HG02759 (cell line): ENCODE results near the gene RPS6KL1.
A peak's percentile ranks its signal among the peaks of the same experiment; 100 is the strongest.

Source experiments
- ATAC-seq: cut with Tn5 transposase; IDR thresholded peaks from one replicate; pipeline ENCODE4 v1.9.1; 2021; ENCODE audit warnings: mild to moderate bottlenecking, moderate library complexity; ENCODE audit not compliant: unreplicated experiment

The RPS6KL1 gene

DNA sequence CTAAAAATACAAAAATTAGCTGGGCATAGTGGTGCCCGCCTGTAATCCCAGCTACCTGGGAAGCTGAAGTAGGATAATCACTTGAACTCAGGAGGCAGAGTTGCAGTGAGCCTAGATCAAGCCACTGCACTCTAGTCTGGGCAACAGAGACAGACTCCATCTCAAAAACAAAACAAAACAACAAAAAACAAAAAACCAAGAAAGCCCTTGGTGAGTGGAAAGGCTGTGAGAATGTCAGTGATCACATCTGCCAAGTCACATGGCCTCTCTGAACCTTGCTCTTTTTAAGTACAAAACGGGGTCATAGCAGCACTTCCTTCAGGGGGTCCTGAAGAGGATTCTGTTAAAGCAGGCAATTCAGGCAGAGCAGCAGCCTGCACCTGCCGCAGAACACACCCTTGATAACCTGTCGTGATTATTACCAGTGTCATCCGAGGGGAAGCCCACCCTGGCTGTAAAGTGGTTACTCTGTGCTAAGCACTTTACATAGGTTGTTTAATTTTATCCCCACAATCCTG, 9.6 kb downstream of the RPS6KL1 start:
- ATAC-seq: no peak

DNA sequence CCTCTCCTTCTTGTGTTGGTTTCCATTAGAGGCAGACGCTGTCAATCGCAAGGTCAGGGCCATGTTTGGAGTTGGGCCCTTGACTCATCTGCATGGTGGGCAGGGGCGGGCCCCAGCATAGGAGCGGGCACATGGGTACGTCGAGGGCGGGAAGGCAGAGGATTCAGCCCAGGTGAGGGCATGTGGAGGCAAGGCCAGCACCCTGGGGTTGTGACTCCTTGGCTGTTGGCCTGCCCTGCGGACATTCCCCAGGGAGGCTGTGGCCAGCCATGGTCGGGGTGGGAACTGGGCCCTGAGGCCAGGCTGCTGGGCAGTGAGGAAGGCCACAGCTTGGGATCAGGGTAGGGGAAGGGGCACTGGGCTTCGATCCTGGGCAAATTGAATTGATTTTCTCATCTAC, 10.3 kb downstream of the RPS6KL1 start:
- ATAC-seq: no peak

DNA sequence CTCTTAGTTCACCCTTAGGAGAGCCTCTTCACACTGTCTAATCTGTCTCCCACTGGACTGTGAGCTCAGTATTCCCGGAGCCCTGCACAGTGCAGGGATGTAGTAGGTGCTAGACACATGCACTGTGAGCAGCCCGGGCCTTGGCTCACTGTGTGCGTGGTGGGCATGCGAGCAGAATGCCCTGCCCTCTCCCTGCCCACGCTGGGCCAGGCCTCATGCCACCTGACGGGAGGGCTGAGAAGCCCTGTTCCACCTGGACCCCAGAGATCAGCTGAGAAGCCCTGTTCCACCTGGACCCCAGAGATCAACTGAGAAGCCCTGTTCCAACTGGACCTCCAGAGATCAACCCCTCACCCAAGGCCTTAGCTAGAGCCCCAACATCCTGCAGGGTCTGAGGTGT, 10.9 kb downstream of the RPS6KL1 start:
- ATAC-seq: no peak

DNA sequence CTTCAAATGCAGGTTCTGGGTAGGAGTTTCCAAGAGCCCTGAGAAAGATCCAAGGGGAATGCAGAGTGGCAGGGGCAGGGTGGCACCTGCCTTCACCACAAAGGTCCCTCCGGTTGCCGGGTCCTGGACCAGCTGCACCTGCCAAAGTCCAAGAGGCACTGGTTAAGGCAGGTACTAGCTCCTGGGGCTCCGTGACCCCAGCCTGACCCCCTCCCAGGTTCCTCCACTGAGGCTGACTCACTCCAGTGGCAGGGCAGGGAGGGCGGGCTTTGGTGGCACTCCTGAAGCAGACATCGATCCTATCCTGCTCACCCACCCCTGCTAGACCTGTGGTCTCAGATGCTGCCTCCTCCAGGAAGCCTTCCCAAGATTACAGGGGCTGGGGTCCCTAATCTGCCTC, 11.4 kb downstream of the RPS6KL1 start:
- no peak for ATAC-seq

DNA sequence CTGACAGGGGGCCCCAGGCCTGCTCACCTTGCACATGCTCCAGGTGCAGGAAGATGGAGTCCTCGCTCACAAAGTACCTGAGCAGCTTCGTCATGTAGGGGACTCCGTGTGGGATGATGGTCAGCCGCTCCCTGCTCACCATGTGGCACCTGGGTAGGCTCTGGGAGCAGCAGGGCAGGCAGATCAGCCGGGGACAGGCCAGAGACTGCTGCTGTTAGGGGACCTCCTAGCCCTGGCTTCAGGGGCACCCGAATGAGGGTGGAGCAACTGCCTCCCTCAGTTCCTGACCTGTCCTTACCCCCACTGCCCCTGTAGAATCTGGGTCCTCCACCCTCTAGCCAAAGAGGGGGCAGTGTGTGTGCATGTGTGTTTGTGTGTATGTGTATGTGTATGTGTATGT, 11.8 kb downstream of the RPS6KL1 start:
- no peak for ATAC-seq

DNA sequence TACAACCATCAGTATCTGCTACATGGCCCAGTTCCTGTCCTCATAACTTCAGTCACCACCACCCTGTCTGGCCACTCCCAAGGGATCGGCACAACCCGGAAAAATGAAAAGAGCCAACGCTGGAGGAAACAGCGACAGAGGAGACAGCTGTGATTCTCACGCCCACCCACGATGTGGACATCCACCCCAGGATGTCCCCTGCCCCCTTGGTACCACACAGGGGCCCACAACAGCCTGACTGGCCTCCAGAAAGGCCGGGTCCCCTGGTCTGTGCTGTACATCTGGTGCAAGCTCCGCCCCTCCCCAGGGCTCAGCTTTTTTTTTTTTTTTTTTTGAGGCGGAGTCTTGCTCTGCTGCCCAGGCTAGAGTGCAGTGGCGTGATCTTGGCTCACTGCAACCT, 12.5 kb downstream of the RPS6KL1 start:
- no peak for ATAC-seq

DNA sequence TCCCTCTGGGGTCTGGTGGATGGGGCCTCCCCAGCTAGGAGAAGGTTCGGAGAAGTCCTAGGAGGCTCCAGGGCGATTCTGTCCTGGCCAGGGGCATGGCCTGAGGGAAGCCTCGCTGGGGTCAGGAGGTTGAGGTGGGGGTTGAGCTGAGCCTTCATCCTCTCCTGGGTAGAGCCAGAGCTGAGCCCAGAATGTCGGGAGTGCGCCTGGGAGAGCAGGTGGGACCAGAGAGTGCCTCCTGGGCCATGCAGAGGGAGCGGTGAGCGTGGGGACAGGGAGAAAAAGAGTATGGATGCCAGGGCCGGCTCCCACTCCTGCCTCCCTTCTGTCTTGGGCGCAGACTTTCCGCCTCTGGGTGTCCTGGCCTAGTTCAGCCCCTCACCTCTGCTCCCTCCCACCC, 13.1 kb downstream of the RPS6KL1 start:
- ATAC-seq: no peak

DNA sequence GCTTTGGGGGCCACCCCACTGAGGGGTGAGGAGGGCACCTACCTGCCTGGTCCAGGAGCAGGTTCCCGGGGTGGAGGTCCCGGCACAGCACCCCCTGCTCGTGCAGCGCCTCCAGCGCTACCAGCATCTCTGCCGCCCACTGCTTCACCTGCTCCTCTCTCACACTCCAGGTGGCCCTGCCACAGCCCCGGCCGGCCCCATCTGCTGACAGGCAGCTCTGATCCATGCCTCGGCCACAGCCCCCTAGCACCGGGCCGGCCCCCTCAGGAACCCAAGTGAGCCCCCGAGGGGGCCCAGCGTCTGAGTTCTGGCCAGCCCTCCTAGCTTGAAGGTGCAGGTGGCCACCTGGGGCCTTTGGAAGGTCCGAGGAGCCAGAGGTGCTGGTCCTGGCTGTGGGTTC, 13.6 kb downstream of the RPS6KL1 start:
- ATAC-seq: no peak

DNA sequence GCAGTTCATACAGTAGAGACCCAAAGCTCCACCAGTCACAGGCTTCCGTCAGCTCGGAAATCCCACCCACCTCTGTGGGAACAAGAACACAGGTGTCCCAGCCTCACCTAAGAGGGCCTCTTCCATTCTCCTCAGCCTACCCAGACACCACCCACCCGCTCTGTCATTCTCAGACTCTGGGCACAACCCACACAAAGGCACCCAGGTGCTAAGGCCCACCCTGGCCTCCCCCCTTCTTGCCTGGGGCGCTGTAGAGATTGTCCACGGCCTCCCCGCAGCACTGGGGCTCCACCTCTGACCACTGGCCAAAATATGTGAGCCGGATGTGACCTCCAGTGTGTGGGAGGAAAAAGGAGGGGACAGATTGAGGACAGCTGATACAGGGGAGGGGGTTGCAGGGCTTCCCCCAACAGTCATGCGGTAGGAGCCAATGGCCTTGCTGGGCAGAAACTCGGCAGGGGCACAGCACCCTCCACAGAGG, 14.2 kb downstream of the RPS6KL1 start:
- ATAC-seq: no peak

DNA sequence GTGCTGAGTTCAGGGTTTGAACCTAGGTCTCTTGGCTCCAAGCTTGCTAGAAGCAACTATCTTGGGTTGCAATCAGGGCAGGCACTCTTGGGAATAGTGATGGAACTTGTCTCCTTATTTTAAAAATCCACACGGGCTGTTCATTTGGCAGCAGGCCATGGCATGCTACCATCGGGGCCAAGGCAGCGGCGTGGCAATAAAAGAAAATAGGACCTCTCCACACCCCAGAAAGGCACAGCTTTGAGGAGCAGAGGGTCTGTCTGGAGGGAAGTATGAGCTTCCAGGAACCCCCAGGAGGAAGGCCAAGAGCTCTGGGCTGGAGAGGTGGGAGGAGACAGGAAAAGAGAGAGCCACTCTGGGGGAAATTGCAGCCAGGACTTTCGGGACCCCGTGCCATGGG, 15.3 kb downstream of the RPS6KL1 start:
- ATAC-seq: no peak

DNA sequence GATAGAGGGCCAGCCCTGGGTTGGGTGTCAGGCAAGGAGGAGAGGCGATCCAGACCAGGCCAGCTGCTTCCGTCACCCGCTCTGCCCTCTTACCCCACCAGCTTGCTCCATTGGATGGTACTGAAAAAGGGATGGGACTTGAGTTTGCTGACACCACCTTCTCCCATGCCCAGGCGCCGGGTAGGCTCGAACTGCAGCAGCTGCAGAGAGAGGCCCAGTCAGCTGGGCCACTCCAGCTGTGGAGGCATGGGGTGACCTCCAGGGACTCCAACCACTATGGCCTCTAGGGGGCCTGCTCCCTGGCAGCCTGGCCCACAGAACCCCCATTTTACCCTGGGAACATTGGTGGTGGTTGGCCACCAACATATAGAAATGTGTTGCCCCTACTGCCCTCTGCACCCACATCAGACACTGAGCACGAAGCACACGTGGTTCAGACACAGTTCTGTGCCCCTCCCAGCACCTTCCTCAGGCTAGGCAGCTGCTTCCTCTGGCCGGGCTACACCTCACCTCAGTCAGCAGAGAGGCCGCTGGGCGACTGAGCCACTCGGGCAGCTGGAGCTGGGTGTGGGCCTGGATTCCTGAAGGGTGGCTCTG, 16.0 kb downstream of the RPS6KL1 start:
- ATAC-seq: no peak

DNA sequence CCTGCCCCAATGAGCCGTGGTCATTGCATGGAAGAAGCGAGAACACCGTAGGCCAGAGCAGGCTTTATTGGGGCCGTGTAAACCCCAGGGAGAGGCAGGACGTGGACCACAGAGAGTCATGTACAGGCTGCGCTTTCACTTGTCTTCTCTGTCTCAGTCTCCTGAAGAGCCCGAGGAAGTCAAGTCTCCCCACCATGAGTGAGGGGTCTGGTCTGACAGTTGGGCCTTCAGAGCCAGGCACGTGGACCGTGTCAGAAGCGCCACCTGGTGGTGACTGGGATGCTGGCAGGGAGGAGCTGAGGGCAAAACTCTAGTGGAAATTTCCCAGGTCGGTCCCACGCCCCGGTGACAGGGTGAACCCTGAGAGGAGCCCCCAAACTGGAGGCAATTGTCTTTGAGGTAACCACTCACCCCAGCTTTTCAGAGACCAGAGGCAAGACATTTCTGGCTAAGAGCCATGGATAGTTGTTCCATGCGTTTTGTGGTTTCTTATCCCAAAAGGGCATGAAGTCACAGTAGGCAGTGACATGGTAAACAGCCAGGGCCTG, 17.4 kb downstream of the RPS6KL1 start:
- ATAC-seq: no peak

DNA sequence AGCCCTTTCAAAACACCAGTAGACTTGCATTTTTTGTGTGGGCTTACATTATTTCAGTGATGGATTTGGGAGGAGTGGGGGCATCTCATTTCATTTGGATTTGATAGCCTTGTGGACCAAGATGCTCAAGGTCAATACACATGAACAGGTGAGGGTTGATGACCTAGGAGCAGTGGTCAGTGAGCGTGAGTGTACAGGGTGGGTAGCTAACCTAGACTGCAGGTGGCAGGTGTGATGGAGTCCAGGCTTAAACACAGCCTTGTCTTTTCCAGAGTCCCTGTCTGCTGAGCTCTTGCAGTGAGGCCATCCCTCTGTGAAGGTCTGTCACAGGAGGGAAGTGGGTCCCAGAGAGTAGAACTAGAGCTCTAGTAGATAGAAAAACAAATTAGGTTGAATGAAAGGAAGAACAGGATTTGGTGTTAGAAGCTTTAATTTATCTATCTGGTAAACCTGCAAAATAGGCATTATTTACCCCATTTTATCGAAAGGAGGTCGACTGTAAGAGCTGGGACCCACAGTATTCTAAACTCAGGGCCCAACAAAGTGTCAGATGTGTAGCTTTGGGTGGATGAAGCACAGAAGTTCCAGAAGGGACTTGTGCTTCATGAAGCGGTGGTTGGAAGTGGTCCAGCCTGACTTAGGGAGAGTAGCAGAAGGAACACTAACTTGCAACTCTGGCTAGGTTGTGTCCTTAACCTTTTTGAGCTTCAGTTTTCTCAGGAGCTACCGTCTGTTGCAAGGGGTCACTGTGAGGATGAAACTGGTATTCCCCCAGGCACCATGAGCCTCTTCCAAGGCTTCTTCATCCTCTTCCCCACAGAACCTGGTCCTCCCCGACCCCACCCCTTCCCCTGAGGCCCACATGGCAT, 18.2 kb downstream of the RPS6KL1 start:
- no peak for ATAC-seq

DNA sequence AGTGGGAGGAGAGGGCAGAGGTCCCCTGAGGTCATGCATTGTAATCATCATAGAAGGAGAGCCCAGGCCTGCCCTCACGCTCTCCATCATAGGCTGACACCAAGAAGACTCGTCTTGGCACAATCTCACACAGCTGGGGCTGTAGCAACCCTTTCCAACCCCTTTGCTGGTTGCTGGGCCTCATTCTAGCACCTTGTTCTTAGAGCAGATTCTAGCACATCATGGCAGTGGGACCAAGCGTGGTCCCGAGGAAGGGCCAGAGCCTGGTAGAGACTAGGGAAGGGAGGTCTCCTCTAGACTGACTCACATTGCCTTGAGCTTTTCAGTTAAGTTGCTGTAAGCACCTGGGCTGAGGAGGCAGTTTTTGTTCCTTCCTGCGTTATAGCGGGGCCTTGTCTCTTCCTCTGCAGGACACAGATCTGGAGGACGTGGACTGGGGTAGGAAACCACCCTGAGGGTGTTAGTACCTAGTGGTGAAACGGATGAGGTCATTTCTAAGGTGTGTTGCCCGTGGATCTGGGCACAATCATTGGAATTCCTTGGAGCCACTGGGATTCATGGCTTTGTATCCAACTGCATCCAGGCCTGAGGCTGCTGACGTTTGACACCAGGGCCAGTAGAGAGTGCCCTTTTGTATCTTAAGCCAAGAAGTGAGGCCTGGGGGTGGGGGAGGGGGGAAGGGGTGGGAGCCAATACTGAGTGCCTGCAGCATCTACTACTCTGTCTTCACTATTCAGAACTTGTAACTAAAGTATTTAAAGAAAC, 19.9 kb downstream of the RPS6KL1 start:
- no peak for ATAC-seq

DNA sequence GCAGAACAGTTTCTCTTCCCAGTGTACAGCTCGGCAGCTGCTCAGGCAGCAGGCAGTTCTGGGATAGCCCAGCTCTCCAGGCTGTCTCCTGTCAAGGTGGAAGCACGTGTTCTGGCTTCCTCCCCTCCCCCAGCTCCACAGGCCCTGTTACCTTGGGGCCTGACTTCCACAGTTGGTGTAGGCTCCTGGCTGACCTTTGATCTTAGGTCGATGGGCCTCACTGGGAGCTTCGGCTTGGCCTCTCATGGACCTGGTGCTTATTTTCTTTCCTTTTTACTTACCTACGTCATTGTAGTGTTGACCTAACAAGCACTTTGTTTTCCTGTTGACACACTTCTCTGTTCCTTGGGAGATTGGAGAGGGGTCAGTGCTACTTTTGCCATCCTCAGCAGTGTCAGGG, 24.4 kb downstream of the RPS6KL1 start:
- ATAC-seq: no peak

DNA sequence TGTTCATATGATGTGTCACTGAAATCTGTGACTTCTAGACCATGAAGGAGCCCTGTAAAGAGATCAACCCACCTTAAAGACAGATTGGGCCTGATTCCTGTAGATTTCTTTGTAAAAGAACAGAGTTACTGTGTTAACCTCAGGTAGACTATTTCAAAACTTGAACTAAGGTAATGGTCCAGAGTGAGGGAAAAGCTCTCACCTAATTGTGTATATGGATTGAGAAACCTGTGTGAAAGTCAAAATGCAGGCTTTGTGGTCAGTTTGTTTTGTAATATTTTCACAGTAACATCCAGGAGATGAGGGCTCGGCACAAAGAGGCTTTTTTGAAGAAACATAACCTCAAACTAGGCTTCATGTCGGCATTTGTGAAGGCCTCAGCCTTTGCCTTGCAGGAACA, 25.0 kb downstream of the RPS6KL1 start:
- no peak for ATAC-seq

DNA sequence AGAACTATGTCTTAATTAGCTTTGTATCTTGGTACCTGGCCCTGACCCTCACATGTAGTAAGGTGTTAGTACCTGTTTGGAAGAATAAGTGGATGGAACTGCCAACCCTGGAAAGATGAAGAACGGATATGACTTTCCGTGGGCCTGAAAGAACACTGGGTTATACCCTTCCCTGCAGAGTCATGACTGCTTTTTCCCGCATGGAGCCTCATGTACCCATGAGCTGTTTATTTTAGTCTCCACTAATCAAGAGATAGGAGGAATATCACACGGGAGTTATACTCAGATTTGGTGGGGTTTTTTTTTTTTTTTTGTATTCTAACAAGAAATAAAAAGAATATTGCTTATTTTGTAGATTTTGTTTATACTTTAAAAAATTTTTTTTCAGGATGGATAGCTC, 25.4 kb downstream of the RPS6KL1 start:
- ATAC-seq: no peak

DNA sequence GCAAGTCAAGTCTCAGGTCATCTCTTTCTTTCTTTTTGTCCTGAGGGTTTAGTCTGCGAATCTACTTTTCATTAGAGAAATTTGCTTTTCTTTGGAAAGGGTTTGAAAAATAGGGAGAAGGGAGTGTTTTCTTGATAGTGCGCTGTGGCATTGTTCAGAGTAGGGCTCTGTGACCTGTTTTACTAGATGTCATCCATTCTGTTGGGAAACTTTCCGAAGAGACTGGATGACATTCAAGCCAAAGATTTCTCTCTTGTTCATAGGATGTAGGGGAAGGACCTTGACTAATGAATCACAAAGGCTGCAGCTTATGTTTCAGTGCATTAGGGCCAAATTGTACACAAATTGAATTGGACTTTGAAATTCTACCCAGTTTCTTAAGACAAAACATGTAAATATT, 26.7 kb downstream of the RPS6KL1 start:
- no peak for ATAC-seq

DNA sequence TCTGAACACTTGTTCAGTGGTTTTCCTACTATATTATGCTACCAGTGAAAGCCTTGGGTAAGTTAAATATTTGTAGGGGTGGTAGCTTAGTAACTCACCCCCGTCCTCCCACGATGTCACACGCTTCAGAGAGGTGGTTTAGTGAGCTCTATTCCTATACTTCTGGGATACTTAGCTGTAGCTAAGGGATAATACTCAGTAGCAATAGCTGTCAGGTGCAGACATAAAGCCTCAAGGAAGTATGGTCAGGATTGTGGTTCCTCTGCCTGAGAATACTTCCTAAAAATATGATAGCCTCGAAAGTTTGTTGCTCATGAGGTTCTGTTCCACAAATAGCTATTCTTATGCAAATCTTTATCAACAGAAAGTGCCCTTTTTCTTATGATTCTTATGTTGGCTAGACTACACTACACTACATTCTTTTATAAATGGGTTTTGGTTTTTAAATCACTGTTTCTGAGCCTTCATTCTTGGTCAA, 29.4 kb downstream of the RPS6KL1 start:
- peak; percentile 70 for ATAC-seq

DNA sequence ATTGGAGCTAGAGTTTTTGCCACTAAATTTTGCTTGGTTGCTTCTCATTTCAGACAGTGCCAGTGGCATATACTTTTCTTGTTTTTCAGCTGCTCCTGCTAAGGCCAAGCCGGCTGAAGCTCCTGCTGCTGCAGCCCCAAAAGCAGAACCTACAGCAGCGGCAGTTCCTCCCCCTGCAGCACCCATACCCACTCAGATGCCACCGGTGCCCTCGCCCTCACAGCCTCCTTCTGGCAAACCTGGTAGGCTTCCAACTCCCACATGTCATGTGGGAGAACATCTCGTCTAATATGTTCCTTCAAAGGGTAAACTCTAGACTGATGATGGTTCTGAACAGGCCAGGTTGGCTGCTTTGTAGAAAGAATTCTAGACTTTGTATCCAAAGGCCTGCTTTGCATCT, 30.3 kb downstream of the RPS6KL1 start:
- no peak for ATAC-seq

DNA sequence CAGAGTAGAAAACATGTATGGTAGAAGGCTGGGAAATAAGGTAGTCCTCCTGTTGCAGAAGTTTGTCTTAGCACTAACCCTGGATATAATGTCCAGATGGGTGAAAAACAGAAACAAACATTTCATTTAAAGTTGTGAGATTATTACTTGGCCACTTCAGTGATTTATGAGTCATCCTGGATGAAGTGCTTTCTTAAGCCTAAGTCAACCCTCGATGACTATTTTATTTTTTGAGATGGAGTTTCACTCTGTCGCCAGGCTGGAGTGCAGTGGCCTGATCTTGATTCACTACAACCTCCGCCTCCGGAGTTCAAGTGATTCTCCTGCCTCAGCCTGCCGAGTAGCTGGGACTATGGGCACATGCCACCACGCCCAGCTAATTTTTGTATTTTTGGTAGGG, 31.2 kb downstream of the RPS6KL1 start:
- no peak for ATAC-seq
